HUES48 (cell line): Measurements from ENCODE around the gene LAIR1.

ENCODE experiments used
- H3K27ac ChIP-seq: one replicate; pipeline ENCODE4 v1.7.0; 2013; ENCODE audit warnings: low read depth, low read length, inconsistent platforms
- H3K27me3 ChIP-seq: 2 replicates; pipeline ENCODE4 v1.6.1; 2013; ENCODE audit warnings: mild to moderate bottlenecking, low read length; ENCODE audit not compliant: control insufficient read depth, insufficient read depth
- H3K36me3 ChIP-seq: 2 replicates; pipeline ENCODE4 v1.6.1; 2013; ENCODE audit warnings: low read length; ENCODE audit not compliant: control insufficient read depth, insufficient read depth
- H3K4me1 ChIP-seq: 2 replicates; pipeline ENCODE4 v1.6.1; 2013; ENCODE audit warnings: mild to moderate bottlenecking, low read length; ENCODE audit not compliant: control insufficient read depth, insufficient read depth
- H3K4me3 ChIP-seq: 2 replicates; pipeline ENCODE4 v1.5.1; 2013; ENCODE audit warnings: mild to moderate bottlenecking, low read depth, low read length
- H3K9ac ChIP-seq: 2 replicates; pipeline ENCODE4 v1.6.1; 2013; ENCODE audit warnings: mild to moderate bottlenecking, low read depth, low read length, moderate library complexity
- H3K9me3 ChIP-seq: 2 replicates; pipeline ENCODE4 v1.6.1; 2013; ENCODE audit warnings: low read length; ENCODE audit not compliant: control insufficient read depth, insufficient read depth

LAIR1 gene

GRCh38 chr19:54315956-54316355 is 48.8 kb downstream of the LAIR1 start:
- no peaks in the 10 kb centered on the region for H3K9me3 ChIP-seq
- no peak overlapping the region for H3K9ac ChIP-seq
- H3K4me1 ChIP-seq: no peaks in the 10 kb centered on the region
- no peak overlapping the region for H3K4me3 ChIP-seq
- H3K27ac ChIP-seq: no peak overlapping the region
- H3K36me3 ChIP-seq: no peaks in the 10 kb centered on the region
- no peaks in the 10 kb centered on the region for H3K27me3 ChIP-seq

- Histone ChIP-seq H3K27me3 (no peaks in the 10 kb centered on the region), H3K36me3 (no peaks in the 10 kb centered on the region), H3K9me3 (0 out of 2 replicates have a peak, but pooled peaks cover 3% of the 10 kb centered on the region), H3K4me3 (no peak within 1 kb of the TSS), H3K9ac (no peak within 1 kb of the TSS), H3K4me1 (no peaks in the 10 kb centered on the region), H3K27ac (no peak within 1 kb of the TSS)
Observed at GRCh38 chr19:54312436-54313377, 52.0 kb downstream of the LAIR1 start, which contains the start of gene LILRA5. TSS of gene LILRA5 (minus strand) at chr19:54313166. CDS start at chr19:54313019, 147 bp downstream.

GRCh38 chr19:54312011-54312410 is 52.7 kb downstream of the LAIR1 start:
- Histone ChIP-seq H3K4me3 (no peak overlapping the region), H3K9ac (no peak overlapping the region), H3K36me3 (no peaks in the 10 kb centered on the region), H3K4me1 (no peaks in the 10 kb centered on the region), H3K27me3 (no peaks in the 10 kb centered on the region), H3K27ac (no peak overlapping the region), H3K9me3 (0 out of 2 replicates have a peak, but pooled peaks cover 3% of the 10 kb centered on the region)

GRCh38 chr19:54311486-54311885 is 53.2 kb downstream of the LAIR1 start:
- Histone ChIP-seq H3K4me3 (no peak overlapping the region), H3K9ac (no peak overlapping the region), H3K27me3 (no peaks in the 10 kb centered on the region), H3K27ac (no peak overlapping the region), H3K9me3 (0 out of 2 replicates have a peak, but pooled peaks cover 3% of the 10 kb centered on the region), H3K36me3 (no peaks in the 10 kb centered on the region), H3K4me1 (no peaks in the 10 kb centered on the region)

- Histone ChIP-seq H3K36me3 (no peaks in the 10 kb centered on the region), H3K27ac (no peak overlapping the region), H3K27me3 (no peaks in the 10 kb centered on the region), H3K9ac (no peak overlapping the region), H3K4me3 (no peak overlapping the region), H3K9me3 (0 out of 2 replicates have a peak, but pooled peaks cover 3% of the 10 kb centered on the region), H3K4me1 (no peaks in the 10 kb centered on the region)
Observed at GRCh38 chr19:54310543-54310942, 54.2 kb downstream of the LAIR1 start.

GRCh38 chr19:54309811-54310210 is 54.9 kb downstream of the LAIR1 start:
- no peaks in the 10 kb centered on the region for H3K27me3 ChIP-seq
- no peak overlapping the region for H3K9ac ChIP-seq
- H3K4me3 ChIP-seq: no peak overlapping the region
- no peak overlapping the region for H3K27ac ChIP-seq
- no peaks in the 10 kb centered on the region for H3K36me3 ChIP-seq
- 0 out of 2 replicates have a peak, but pooled peaks cover 3% of the 10 kb centered on the region for H3K9me3 ChIP-seq
- no peaks in the 10 kb centered on the region for H3K4me1 ChIP-seq

- Histone ChIP-seq H3K4me3 (no peak overlapping the region), H3K9ac (no peak overlapping the region), H3K9me3 (0 out of 2 replicates have a peak, but pooled peaks cover 3% of the 10 kb centered on the region), H3K27ac (no peak overlapping the region), H3K27me3 (no peaks in the 10 kb centered on the region), H3K4me1 (no peaks in the 10 kb centered on the region), H3K36me3 (no peaks in the 10 kb centered on the region)
Observed at GRCh38 chr19:54307389-54308020, 57.2 kb downstream of the LAIR1 start.

GRCh38 chr19:54305141-54305540 is 59.6 kb downstream of the LAIR1 start:
- Histone ChIP-seq H3K36me3 (no peaks in the 10 kb centered on the region), H3K9ac (no peak overlapping the region), H3K4me1 (no peaks in the 10 kb centered on the region), H3K27me3 (0 out of 2 replicates have a peak, but pooled peaks cover 5% of the 10 kb centered on the region), H3K4me3 (no peak overlapping the region), H3K9me3 (0 out of 2 replicates have a peak, but pooled peaks cover 3% of the 10 kb centered on the region), H3K27ac (no peak overlapping the region)

- Histone ChIP-seq H3K9me3 (no peaks in the 10 kb centered on the region), H3K4me3 (no peak overlapping the region), H3K36me3 (no peaks in the 10 kb centered on the region), H3K4me1 (no peaks in the 10 kb centered on the region), H3K27me3 (0 out of 2 replicates have a peak, but pooled peaks cover 5% of the 10 kb centered on the region), H3K27ac (no peak overlapping the region), H3K9ac (no peak overlapping the region)
Observed at GRCh38 chr19:54302257-54302656, 62.5 kb downstream of the LAIR1 start.
